Fibroblast of villous mesenchyme (primary cell): ENCODE results near the gene PM20D2. TPM values are rescaled to one million over a fixed set of nuclear protein-coding genes. Genes with fewer than 3 reads are reported as not detected.

ENCODE experiments used
- DNase-seq: peaks from one replicate; pipeline ENCODE4 v3.0.0-alpha.2; 2010; ENCODE audit warnings: low read depth
- H3K4me3 ChIP-seq: 2 replicates; pipeline ENCODE4 v1.5.1; 2011; ENCODE audit warnings: low read depth, mild to moderate bottlenecking, low read length
- total RNA-seq: library from RNA; depleted of rRNA; stranded (reverse); fragments of >200 nt; gene quantifications from 2 replicates; pipeline ENCODE4 v1.2.3, GENCODE V29; 2012
- TF ChIP-seq, protein P1 (sequence below): IDR thresholded peaks from 2 replicates; pipeline ENCODE4 v1.5.1; 2012; ENCODE audit warnings: low read depth, mild to moderate bottlenecking, low read length; ENCODE audit not compliant: insufficient read depth

PM20D2 gene
- total RNA-seq, 1 donor: 13.8 TPM

DNA sequence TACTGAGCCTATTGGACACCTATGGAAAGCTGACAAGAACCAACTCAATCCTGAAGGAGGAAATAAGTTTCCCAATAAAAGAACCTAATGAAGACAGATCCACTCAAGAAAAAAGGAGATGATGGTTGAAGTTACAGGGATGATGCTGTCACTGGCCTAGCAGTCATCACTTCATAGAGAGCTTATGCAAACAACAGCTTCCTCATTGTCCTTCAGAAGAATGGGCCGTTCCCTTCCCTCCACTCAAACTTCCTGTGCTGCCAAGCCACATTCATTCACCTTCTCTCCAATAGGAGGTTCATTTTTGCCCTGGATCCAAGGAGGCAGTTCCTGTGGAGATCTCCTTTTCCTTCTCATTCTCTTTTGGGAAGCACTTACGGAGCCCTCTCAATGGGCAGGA is 13.8 kb upstream of the PM20D2 start:
- TF ChIP-seq, protein P1, sequence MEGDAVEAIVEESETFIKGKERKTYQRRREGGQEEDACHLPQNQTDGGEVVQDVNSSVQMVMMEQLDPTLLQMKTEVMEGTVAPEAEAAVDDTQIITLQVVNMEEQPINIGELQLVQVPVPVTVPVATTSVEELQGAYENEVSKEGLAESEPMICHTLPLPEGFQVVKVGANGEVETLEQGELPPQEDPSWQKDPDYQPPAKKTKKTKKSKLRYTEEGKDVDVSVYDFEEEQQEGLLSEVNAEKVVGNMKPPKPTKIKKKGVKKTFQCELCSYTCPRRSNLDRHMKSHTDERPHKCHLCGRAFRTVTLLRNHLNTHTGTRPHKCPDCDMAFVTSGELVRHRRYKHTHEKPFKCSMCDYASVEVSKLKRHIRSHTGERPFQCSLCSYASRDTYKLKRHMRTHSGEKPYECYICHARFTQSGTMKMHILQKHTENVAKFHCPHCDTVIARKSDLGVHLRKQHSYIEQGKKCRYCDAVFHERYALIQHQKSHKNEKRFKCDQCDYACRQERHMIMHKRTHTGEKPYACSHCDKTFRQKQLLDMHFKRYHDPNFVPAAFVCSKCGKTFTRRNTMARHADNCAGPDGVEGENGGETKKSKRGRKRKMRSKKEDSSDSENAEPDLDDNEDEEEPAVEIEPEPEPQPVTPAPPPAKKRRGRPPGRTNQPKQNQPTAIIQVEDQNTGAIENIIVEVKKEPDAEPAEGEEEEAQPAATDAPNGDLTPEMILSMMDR: no peak
- no peak for DNase-seq
- no peak overlapping the region for H3K4me3 ChIP-seq

DNA sequence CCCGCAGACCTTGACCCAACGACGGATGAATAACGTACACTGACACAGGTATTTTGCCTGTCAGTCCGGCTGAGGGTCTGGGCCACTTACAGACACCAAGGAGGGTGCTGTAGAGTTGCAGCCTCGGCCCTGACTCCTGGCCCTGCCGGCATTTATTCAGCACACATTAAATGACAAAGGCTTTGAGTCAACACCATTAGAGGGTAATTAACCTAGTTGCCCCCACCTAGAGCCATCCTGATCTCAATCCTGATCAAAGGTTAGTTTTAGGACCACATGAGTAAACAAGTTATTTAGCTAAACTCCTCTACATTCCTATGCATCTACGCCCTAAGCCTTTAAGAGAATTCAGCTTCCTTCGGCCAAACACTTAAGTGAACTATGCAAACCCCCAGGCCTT is 11.9 kb upstream of the PM20D2 start:
- no peak overlapping the region for H3K4me3 ChIP-seq
- DNase-seq: no peak
- TF ChIP-seq, protein P1: no peak

DNA sequence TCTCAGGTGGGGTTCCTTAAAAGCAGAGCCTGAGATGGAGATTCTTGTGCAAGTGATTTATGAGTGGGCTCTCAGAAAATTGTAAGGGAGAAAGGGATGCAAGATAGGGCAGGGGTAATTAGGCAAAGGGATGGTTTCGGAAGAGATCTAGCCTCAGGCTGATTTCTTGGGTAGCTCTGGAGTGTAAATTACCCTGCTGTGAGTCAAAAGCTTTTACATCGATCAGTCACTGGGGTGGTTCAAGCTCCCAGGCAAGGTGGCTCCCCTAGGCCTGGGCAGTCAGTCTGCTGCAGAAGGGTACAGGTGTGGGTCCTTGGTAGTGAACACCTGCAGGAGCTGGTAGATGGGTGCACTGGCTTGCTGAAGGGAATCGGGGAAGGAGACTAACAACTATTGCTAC is 11.1 kb upstream of the PM20D2 start:
- DNase-seq: no peak
- no peak overlapping the region for H3K4me3 ChIP-seq
- TF ChIP-seq, protein P1: no peak

DNA sequence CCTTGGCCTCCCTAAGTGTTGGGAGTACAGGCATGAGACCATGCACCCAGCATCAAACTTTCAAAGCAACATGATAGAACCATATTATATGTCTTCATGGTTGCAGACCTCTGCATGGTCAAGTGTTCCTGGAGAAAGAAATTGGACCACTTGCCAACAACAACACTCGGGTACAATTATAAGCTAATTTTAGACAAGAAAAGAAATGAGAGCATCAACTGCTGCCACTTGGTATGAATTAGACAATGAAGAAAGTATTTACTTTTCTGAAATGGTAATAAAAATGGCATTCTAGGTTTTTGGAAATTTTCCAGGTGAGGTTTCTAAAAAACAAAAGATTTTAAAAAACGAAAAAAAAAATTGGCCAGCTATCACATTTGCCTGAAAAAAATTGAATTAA is 7.7 kb upstream of the PM20D2 start:
- no peak overlapping the region for H3K4me3 ChIP-seq
- TF ChIP-seq, protein P1: no peak
- no peak for DNase-seq

DNA sequence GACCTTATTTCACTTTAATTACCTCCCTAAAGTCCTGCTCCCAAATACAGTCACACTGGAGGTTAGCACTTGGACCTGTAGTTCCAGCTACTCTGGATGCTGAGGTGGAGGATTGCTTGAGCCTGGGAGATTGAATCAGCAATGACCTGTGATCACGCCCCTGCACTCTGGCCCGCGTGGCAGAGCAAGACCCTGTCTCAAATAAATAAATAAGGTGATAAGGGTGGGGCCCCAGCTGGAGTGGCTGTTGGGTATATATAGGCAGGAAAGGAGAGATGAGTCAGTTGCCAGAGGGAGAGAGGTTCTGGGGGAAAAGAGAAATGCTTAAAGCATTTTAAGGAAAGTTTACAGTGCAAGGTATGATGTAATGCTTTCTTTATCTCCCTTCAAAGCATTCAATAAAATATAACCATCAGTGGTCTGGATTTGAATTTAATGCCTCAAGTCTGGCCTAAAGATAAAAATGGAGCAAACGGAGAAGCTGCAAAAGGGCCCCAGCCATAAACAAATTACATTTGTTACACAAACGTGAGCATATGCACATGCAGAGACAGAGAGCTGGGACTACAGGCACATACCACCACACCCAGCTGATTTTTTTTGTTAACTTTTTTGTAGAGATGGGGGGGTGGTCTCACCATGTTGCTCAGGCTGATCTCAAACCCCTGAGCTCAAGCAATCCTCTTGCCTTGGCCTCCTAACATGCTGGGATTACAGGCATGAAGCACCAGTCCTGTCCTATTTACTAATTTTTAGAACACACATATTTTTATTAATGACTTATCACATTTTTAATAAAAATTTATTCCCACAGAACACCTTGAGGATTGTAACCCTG is 6.1 kb upstream of the PM20D2 start:
- TF ChIP-seq, protein P1: no peak
- peak; percentile 73 for DNase-seq
- H3K4me3 ChIP-seq: no peak overlapping the region

DNA sequence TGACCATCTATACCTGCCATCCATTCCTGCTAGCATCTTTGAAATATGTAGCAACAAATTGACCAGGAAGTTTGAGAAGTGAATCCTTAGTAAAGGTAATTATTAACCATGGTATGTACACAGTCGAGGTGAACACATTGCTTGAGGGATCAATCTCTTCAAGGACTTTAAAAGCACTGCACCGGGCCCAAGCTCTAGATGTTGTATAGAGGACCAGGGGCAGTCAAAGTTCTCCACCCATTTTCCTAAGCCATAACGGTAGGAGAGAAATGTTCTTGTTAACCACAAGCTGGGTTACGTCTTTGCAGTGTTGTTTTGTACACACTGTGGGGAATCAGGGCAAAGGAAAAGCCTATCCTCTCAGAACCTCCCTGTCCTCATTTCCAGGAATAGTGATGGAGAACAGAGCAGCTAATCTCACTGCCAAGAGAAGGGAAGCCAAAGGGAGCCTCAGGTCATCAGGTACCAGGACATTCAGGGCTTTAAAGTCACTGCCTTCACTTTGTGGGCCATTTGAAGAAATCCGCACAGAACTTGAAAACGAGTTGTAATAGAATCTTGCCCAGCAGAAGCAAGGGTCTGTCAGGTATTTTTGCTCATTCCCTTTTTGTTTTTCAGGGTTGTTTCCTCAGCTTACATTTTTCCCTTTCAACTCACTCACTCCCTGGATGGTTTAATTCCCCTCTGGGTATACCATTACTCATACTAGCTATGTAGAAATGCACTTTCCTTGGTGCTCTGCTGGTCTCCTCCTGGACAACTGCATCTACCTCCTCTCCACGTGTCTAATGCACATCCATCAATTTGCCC is 5.3 kb upstream of the PM20D2 start:
- peak; percentile 72 for DNase-seq
- TF ChIP-seq, protein P1: no peak
- no peak overlapping the region for H3K4me3 ChIP-seq
